ENCODE data around the gene TMEM131.

DNA sequence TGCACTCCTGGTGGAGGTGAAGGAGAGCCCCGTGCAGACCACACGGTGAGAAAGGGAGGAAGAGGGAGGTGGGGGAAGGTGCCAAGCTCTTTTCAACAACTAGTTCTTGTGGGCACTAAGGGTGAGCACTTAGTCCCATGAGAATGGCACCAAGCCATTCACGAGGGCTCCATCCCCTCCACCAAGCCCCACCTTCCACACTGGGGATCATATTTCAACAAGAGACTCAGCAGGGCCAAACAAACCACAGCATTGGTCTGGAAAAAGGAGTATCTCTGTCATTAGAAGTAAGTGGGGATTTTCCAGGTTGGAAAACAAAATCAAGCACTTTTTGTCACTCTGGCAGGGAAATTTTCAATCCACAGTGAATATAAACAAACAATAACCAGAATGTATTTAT lies 244.0 kb downstream of the TMEM131 start:
- TF ChIP-seq, protein P1, sequence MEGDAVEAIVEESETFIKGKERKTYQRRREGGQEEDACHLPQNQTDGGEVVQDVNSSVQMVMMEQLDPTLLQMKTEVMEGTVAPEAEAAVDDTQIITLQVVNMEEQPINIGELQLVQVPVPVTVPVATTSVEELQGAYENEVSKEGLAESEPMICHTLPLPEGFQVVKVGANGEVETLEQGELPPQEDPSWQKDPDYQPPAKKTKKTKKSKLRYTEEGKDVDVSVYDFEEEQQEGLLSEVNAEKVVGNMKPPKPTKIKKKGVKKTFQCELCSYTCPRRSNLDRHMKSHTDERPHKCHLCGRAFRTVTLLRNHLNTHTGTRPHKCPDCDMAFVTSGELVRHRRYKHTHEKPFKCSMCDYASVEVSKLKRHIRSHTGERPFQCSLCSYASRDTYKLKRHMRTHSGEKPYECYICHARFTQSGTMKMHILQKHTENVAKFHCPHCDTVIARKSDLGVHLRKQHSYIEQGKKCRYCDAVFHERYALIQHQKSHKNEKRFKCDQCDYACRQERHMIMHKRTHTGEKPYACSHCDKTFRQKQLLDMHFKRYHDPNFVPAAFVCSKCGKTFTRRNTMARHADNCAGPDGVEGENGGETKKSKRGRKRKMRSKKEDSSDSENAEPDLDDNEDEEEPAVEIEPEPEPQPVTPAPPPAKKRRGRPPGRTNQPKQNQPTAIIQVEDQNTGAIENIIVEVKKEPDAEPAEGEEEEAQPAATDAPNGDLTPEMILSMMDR (IDR thresholded peaks at IDR 0.05; ENCODE audit: insufficient read depth, low read length) = no peak
- TF ChIP-seq GABPA (IDR thresholded peaks at IDR 0.05; ENCODE audit: low read depth) = no peak
- TF ChIP-seq SPI1 (IDR thresholded peaks at IDR 0.05; ENCODE audit: borderline replicate concordance, low read depth) = no peak

Measured in HL-60 (cell line).